ENCODE measurements around the gene FCGR3B.
"Not testable (repeated sequence)": the region's sequence is repeated elsewhere in the genome, so short reads cannot be mapped to it uniquely, and the experiment has no call there.

FCGR3B gene

GRCh38 chr1:161605762-161606540, 25.0 kb downstream of the FCGR3B start:
- DNase-seq (ENCODE audit: low spot score), result peak; percentile 38

- not testable (repeated sequence) for DNase-seq (ENCODE audit: low spot score)
Observed at GRCh38 chr1:161605024-161605423, 26.0 kb downstream of the FCGR3B start.

GRCh38 chr1:161597077-161597476, 33.9 kb downstream of the FCGR3B start:
- DNase-seq (ENCODE audit: low spot score), result not testable (repeated sequence)

GRCh38 chr1:161595583-161595982, 35.4 kb downstream of the FCGR3B start:
- not testable (repeated sequence) for DNase-seq (ENCODE audit: low spot score)

GRCh38 chr1:161595173-161595572, 35.8 kb downstream of the FCGR3B start:
- DNase-seq (ENCODE audit: low spot score), result not testable (repeated sequence)

GRCh38 chr1:161594269-161594984, 36.5 kb downstream of the FCGR3B start:
- DNase-seq (ENCODE audit: low spot score), result not testable (repeated sequence)

- DNase-seq (ENCODE audit: low spot score), result not testable (repeated sequence)
Observed at GRCh38 chr1:161593092-161593755, 37.8 kb downstream of the FCGR3B start.

- not testable (repeated sequence) for DNase-seq (ENCODE audit: low spot score)
Observed at GRCh38 chr1:161592586-161592985, 38.4 kb downstream of the FCGR3B start.

GRCh38 chr1:161589920-161590319, 41.1 kb downstream of the FCGR3B start:
- not testable (repeated sequence) for DNase-seq (ENCODE audit: low spot score)

GRCh38 chr1:161589365-161589764, 41.6 kb downstream of the FCGR3B start:
- DNase-seq (ENCODE audit: low spot score), result not testable (repeated sequence)

- not testable (repeated sequence) for DNase-seq (ENCODE audit: low spot score)
Observed at GRCh38 chr1:161588596-161588995, 42.4 kb downstream of the FCGR3B start.

GRCh38 chr1:161582882-161583281, 48.1 kb downstream of the FCGR3B start:
- not testable (repeated sequence) for DNase-seq (ENCODE audit: low spot score)

- not testable (repeated sequence) for DNase-seq (ENCODE audit: low spot score)
Observed at GRCh38 chr1:161580879-161581537, 50.0 kb downstream of the FCGR3B start.

GRCh38 chr1:161579856-161580507, 51.0 kb downstream of the FCGR3B start:
- DNase-seq (ENCODE audit: low spot score), result not testable (repeated sequence)

GRCh38 chr1:161576676-161577075, 54.3 kb downstream of the FCGR3B start:
- DNase-seq (ENCODE audit: low spot score), result not testable (repeated sequence)
